HG03469 (cell line): Measurements from ENCODE around the gene MAPK8.
A peak's percentile ranks its signal among the peaks of the same experiment; 100 is the strongest.
"Not testable (repeated sequence)": the region's sequence is repeated elsewhere in the genome, so short reads cannot be mapped to it uniquely, and the experiment has no call there.

Source experiments
- ATAC-seq: cut with Tn5 transposase; IDR thresholded peaks from one replicate; pipeline ENCODE4 v1.9.1; 2021; ENCODE audit warnings: mild to moderate bottlenecking, moderate library complexity, moderate number of reproducible peaks; ENCODE audit not compliant: unreplicated experiment

MAPK8 gene

DNA sequence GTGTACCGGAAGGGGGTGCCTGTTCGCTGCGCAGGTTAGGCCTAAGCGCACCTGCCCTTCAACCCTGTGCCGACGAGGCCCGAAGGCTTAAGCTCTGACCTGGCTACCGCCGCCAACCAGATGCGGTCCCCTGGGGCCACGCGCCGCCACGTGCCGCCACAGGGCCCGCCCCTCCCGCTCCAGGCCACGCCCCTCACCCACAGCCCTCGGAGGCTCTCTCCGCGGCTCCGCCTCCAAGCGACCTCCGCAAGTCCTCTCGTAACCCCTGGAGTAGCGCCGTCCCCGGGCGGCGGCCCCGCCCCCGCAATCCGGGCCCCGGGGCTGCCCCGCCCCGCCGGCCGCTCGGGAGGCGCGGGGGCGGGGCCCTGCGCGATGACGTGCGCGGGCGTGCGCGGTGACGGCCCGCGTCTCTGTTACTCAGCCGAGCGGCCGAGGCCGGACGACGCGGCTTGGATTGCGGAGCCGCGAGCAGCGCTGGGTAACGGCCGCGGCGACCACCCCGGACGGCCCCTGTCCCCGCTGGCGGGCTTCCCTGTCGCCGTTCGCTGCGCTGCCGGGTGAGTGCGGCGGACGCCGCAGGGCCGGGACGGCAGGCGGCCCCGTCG, at the start of gene MAPK8:
TSS of gene MAPK8 (plus strand) at position 413 of the 605 bp plus-strand sequence. CDS start 94,984 bp downstream, outside the sequence.
- ATAC-seq: peak; percentile 65

DNA sequence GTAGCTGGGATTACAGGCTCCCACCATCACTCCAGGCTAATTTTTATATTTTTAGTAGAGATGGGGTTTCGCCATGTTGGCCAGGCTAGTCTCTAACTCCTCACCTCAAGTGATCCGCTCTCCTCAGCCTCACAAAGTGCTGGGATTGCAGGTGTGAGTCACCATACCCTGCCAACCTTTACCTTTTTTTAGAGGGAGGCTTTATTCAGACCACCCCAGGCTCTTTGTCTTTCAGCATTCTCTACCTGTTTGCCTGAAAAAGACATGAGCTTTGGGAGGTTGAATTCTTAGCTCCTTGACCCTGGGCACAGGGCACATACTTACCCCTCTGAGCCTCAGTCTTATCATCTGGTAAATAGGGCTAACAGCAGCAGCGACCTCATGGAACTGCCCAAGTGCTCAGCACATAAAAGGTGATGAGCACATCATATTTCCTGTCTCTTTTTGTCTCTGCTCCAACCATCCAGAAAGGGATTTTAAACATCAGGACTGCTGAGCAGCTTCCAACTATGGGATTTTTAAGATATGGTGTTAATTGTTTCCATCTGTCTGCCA, 49.0 kb upstream of the MAPK8 start:
- ATAC-seq: no peak

DNA sequence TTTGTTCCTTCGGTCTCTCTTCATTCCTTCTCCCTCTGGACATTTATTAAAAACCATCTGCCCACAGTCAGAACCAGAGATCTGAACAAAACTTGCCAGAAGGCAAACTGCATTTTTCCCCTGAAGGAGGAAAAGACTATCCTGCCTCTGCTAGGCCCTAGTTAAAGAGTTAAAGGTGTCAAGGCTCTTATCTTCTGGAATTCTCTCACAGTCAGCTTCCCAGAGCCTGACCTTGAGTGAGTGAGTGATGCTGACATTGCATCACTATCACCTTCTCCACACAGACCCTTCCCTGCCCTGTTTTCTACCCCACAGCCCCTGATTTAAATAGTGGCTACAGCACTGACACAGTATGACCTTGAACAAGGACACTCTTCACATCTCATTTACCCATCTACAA, 48.4 kb upstream of the MAPK8 start:
- ATAC-seq: no peak

DNA sequence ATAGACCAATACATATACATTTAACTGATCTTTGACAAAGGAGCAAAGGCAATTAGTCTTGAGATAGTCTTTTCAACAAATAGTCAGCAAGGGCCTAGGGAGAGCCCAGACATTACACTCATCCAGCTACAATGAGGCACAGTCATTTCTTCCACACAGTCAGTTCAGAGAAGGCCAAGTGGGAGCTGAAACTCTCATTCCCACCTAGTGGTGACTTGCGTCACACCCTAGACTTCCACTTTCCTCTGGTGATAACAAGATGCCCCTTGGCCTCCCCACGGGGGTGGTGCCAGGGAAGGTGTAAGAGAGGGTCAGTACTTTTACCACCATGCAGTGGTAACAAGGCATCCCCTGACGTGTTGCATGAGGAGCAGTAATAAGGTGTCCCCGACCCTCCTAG, 39.9 kb upstream of the MAPK8 start:
- no peak for ATAC-seq

DNA sequence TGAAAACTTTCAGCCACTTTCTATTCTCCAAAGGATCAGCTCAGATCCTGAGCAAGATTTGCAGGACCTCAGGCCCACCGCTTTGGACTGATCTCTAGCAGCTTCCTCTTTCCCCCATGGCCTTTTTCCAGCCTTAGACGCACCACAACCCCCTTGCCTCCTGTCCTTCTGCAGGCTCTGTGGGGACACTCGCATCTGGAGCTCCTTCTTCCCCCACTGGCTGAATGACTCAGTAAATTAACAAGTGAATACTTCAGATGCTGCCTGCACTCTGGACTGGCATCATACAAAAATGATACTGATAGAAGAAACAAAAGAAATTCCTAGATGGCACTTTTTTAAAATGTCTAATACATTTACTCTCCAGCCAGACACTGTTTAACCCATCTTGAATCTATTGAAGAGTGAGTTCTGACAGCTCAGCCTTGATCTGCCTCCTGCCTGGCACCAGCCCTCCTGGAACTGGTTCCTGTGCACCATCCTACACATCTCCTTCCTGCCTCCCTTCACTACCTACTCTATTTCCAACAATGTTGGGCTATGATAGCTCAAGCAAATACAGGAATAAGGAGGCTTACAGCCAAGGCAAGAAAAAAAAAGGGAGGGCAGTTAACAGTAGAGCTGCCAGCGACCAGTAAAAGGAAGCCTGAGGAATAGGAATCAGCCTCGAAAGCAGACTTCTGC, 35.3 kb upstream of the MAPK8 start:
- no peak for ATAC-seq

DNA sequence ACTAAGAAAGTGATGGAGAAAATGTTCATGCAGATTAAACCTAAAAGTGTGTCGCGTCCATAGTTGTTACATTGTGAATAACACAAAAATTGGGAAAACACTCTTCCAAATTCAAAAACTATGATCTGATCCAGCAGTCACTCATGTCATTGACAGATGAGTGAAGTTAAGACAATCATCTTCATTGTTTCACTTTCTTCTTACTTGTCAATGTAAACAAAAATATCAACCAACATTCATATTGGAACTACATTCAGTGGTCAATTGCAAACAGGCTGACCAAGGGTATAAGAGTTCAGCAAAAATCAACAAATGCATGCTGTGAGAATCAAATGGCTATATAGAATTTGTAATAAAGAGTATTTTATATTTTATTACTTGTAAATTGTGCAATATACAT, 33.8 kb upstream of the MAPK8 start:
- ATAC-seq: no peak

DNA sequence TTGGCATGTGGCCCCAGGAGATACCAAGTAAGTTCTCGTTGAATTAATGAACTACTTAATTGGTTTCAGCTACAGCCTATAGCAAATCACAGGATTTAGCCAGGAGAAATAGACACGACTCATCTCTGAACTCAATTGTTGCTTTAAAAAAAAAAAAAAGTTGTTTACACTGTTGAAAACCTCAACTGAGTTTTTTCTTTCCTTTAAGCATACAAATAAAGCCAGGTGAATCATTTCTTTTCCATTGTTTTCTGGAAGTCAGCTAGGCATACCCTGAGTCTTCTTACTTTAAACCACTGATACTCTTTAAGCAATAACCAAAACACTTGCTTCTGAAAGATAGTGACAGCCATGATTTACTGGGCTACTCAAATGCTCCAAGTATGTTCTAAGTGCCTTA, 32.7 kb upstream of the MAPK8 start:
- ATAC-seq: no peak

DNA sequence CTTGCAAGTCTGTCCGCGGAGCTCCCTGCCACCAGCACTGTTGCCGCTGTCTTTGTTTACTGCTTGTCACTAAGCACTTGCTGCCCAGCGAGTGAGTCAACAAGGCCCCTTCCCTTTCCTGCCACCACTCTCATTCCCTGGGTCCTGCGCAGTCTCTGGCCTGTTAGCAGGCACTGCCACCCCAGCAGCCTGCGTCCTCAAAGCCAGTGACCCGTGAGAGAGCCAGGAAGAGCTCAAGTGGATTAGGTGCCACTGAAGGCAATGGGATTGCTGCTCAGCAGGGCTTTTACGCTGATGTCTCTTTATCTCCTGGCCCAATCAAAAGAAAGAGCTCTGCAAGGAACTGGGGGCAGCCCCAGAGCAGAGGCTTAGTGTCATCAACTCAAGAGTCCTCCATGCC, 31.8 kb upstream of the MAPK8 start, which contains the start of gene FRMPD2:
TSS of gene FRMPD2 (minus strand) at position 61 of the 400 bp plus-strand sequence. CDS start 129 bp downstream, outside the sequence.
- ATAC-seq: no peak

DNA sequence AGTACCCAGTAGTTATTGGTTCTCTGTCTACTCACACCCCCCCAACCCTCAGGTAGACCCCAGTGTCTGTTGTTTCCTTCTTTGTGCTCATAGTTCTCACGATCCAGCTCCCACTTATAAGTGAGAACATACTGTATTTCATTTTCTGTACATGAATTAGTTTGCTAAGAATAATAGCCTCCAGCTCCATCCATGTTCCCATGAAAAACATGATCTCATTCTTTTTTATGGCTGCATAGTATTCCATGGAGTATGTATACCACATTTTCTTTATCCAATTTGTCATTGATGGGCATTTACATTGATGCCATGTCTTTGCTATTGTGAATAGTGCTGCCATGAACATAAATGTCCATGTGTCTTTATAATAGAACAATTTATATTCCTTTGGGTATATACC, 29.4 kb upstream of the MAPK8 start:
- no peak for ATAC-seq

DNA sequence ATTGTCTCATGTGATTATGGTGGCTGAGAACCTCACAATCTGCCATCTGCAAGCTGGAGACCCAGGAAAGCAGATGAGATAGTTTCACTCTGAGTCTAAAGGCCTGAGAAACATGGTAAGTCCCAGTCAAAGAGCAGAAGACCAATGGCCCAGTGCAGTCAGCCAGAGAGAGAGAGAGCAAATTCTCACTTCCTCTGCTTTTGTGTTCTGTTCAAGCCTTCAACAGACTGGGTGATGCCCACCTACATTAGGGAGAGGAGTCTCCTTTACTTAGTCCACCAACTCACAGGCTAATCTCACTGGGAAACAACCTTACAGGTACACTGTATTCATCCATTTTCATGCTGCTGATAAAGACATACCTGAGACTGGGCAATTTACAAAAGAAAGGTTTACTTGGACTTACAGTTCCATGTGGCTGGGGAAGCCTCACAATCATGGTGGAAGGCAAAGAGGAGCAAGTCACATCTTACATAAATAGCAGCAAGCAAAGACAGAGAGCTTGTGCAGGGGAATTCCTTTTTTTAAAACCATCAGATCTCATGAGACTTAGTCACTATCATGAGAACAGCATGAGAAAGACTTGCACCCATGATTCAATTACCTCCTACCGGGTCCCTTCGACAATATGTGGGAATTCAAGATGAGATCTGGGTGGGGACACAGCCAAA, 27.3 kb upstream of the MAPK8 start:
- peak; percentile 75 for ATAC-seq

DNA sequence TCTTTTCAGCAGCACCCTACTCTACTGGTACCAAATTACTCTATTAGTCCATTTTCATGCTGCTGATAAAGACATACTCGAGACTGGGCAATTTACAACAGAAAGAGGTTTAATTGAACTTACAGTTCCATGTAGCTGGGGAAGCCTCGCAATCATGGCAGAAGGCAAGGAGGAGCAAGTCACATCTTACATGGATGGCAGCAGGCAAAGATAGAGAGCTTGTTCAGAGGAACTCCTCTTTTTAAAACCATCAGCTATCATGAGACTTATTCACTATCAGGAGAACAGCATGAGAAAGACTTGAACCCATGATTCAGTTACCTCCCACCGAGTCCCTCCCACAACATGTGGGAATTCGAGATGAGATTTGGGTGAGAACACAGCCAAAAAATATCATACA, 24.8 kb upstream of the MAPK8 start:
- not testable (repeated sequence) for ATAC-seq

DNA sequence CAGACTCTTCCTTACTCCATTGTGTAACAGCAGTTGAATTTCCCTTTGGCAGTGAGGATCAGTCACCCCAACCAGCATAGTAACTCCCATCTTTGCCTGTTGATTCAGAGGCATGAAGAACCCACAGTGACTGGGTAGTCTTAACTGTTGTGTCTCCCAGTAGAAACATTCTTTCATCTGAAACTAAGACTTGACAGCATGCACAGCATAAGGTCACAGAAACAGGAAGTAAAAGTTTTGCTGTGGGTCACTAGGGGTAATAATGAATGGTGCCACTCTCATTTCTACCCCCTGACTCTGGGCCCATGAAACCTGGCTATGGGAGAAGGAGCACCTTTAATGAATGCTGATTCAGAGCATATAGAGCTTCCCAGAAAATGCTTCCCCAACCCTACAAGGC, 23.6 kb upstream of the MAPK8 start:
- ATAC-seq: peak; percentile 38

DNA sequence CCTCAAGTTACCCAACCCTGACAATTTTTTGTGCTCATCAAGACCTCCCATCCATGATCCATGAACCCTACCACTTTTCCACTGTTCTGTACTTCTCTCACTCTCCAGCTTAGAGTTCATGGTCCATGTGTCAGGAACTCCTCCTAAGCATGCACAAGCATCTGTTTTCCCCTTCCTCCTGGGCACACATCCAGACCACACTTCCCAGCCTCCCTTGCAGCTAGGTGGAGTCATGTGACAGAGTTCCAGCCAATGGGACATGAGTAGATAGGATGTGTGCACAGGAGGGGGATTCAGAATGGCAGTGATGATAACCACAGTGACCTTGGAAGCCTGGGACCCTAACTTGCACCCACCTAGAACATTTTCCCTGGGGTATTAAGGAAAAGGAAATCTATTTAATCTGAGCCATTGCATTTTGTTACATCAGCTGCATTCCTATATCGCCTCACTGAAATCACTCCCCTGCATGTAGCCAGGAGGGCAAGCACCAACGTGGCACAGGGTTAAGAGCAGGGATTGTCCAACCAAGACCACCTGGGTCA, 22.4 kb upstream of the MAPK8 start:
- no peak for ATAC-seq

DNA sequence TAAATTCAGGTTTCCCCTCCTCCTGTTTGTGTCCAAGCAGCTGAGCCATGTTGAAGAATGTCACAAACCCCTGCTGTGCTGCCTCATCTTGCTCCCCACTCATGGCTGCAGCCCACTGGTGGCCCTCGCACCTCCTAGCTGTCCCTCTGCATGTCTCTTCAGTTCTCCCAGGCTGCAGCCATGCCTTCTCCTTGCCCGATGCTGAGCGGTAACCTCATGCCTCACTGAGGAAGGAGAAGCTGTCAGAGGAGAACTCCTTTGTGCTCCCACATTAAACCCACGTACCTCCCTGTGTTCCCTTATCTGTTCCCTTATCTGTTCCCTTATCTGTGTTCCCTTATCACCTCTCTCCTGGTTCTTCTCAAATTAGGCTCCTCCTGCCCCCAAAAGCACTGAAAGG, 21.7 kb upstream of the MAPK8 start:
- ATAC-seq: no peak

DNA sequence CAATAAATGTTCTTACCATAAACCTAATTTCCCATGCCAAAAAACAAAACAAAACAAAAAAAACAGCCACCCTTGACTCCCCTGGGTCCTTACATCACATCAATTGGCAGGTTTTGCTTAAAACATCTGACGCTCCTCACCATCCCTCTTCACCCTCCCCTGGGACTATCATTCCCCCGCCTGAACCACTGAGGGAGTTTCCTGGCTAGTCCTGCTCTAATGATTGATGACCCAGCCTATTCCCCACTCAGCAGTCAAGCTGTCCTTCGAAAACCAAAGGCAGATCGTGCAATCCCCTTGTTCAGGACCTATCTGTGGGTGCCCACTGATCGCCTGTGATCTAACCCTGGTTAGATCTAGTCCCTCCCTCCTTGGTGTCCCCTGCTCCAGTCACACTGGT, 20.8 kb upstream of the MAPK8 start:
- no peak for ATAC-seq

DNA sequence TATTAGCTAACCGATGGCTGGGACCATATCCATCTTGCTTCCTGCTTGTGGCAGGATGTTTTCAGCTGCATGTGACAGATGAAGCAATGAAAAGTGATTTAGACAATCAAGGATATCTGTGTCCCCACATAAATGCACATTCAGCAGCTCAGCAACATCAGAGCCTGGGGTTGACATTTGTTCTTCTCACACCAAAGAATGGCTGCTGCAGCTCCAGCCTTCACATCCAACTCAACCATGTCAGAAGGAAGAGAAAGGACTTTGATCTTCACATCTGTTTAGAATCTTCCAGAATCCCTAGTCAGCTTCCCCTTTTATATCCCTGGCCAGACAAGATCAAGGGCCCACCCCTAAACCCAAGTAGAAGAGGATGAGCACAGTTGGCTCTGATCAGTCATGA, 20.1 kb upstream of the MAPK8 start:
- no peak for ATAC-seq

DNA sequence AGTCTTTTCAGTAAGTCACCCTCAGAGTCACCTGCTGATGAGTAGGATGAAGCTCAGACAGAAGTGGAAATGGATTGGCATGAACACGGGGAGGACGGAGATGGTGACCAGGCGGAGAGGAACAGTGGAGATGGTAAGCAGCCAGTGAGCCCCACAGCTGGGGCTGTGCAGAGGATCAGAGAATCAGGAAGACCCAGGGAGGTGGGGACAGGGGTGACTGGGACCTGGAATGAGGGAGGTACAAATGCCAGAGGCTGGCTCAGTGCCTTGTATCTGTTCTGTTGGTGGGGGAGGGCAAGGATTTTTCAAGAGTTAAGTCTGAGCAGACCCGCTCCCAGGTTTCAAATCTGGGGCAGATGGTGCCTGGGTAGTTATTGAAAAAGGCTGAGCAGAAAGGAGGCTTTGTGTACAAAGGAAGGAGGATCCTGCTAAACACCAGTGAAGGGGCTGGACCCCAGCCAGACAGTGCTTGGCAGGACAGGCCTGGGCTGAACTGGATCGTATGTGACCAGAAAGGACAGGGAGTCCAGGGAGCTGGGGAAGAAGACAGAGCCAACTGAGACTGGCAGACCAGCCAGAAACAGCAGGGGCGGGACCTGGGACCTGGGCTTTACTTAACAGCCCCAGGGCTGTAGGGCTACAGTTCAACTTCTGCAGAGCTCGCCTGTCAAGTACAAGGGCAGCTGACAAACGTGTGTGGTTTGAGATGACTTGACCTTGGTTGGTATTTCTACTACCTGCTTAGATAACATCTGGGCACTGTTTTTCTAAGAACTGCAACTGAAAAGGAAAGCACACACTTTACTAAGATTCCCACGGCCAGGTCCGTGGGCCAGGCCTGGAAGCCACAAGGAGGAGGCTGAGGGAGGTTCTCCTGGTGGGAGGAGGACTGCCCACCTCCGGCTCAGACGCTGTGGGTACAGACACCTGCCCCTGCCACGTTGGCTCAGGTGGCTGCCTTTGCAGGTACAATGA, 18.8 kb upstream of the MAPK8 start:
- ATAC-seq: no peak

DNA sequence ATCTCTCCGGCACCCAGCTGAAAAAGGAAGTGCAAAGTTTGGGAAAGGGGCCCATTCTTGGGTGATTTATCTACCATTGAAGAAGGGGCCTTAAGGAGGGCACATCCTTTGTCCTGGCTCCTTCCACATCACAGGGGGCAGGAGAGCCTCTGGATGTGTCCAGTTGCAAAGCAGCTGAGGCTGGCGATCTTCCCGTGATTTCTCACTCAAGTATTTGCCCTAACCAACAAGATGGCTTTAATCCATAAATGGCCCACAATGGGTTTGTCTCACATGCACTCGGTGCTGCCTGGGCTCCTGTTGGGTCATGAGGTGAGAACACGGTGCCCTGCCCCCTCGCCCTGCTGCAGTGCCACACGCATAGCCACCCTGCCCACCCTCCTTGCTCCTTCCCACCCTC, 17.8 kb upstream of the MAPK8 start:
- ATAC-seq: no peak

DNA sequence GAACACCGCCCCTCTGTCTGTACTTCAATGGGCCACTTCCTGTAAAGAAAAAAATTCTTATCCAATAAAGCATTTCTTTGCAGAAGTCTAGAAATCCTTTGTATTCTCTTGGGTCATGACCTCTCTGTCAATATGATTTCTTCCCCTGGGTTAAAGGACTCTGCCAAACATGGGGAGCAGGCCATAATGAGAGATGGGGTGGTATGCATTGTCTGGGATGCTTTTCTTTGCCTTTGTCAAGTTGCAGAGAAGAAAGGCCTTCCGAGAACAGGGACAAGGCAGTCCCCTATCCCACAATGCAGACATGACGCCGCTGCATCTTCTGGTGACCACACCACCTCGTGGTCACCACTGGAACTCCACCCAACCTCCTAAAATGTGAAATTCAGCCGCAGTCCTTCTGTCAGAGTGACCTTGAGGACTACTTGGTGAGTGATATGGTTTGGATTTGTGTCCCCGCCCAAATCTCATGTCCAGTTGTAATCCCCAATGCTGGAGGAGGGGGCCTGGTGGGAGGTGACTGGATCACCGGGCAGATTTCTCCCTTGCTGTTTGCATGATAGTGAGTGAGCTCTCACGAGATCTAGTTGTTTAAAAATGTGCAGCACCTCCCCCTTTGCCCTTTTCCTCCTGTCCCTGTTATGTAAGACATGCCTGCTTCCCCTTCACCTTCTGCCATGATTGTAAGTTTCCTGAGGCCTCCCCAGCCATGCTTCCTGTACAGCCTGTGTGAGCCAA, 16.8 kb upstream of the MAPK8 start:
- peak; percentile 71 for ATAC-seq

DNA sequence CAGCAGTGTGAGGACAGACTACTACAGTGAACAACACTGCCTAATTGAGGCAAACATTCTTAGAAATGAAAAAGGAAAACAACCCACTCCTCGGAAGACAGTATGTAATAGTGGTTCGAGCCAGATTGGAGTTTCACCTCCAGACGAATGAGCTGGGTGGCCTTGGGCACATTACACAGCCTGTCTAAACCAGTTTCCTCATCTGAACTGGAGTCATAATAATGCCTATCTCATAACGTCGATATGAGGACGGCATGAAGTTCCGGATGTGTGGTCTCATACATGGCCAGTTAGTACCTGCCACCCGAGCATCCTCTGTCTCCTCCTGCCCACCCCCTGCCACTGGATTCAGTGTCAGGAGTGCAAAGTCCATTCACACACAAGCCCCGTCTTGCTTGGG, 16.2 kb upstream of the MAPK8 start:
- no peak for ATAC-seq
